ENCODE measurements around the gene FAM169A. TPM values are rescaled to one million over a fixed set of nuclear protein-coding genes. Genes with fewer than 3 reads are reported as not detected.
"Not testable (repeated sequence)": the region's sequence is repeated elsewhere in the genome, so short reads cannot be mapped to it uniquely, and the experiment has no call there.

The FAM169A gene
- total and polyA plus RNA-seq, 4 donors = 20.1 to 62.9 (median 31.4) TPM

- 100% methylated on average over 1 of the region's 2 CpGs for WGBS (ENCODE audit: insufficient coverage)
- no peaks in the 10 kb centered on the region for H3K27me3 ChIP-seq (ENCODE audit: control insufficient read depth, insufficient read depth, low read length)
- no peak overlapping the region for H3K4me3 ChIP-seq (ENCODE audit: low read depth, low read length)
- no peak overlapping the region for H3K27ac ChIP-seq (ENCODE audit: low read depth, low read length)
- H3K4me1 ChIP-seq (ENCODE audit: control insufficient read depth, insufficient read depth, low read length) = no peaks in the 10 kb centered on the region
- no peaks in the 10 kb centered on the region for H3K36me3 ChIP-seq (ENCODE audit: control insufficient read depth, insufficient read depth, low read length)
- peaks cover 3% of the 10 kb centered on the region for H3K9me3 ChIP-seq (ENCODE audit: control insufficient read depth, insufficient read depth, low read length)
- DNase-seq (ENCODE audit: low read depth in 4 of 6, low spot score in 6 of 6) = no peak
Observed at GRCh38 chr5:74894351-74894750, 28.2 kb upstream of the FAM169A start.

GRCh38 chr5:74892921-74893320 lies 26.7 kb upstream of the FAM169A start:
- WGBS (ENCODE audit: insufficient coverage) = 86% methylated on average over 1 of the region's 2 CpGs
- no peaks in the 10 kb centered on the region for H3K4me1 ChIP-seq (ENCODE audit: control insufficient read depth, insufficient read depth, low read length)
- DNase-seq (ENCODE audit: low read depth in 4 of 6, low spot score in 6 of 6) = no peak

GRCh38 chr5:74889523-74890105 lies 23.4 kb upstream of the FAM169A start:
- Histone ChIP-seq H3K9me3 (ENCODE audit: control insufficient read depth, insufficient read depth, low read length) (no peaks in the 10 kb centered on the region), H3K27ac (ENCODE audit: low read depth, low read length) (no peak overlapping the region), H3K27me3 (ENCODE audit: control insufficient read depth, insufficient read depth, low read length) (no peaks in the 10 kb centered on the region), H3K4me1 (ENCODE audit: control insufficient read depth, insufficient read depth, low read length) (no peaks in the 10 kb centered on the region), H3K36me3 (ENCODE audit: control insufficient read depth, insufficient read depth, low read length) (no peaks in the 10 kb centered on the region), H3K4me3 (ENCODE audit: low read depth, low read length) (no peak overlapping the region)
- WGBS (ENCODE audit: insufficient coverage) = no CpG with 5 or more reads among the region's 2 CpGs
- peak in 1 of 6 donors; percentile 9 for DNase-seq (ENCODE audit: low read depth in 4 of 6, low spot score in 6 of 6)

More at GRCh38 chr5:74892921-74893320, 26.7 kb upstream of the FAM169A start:
- Histone ChIP-seq H3K36me3 (ENCODE audit: control insufficient read depth, insufficient read depth, low read length) (no peaks in the 10 kb centered on the region), H3K9me3 (ENCODE audit: control insufficient read depth, insufficient read depth, low read length) (peaks cover 3% of the 10 kb centered on the region), H3K4me3 (ENCODE audit: low read depth, low read length) (no peak overlapping the region), H3K27me3 (ENCODE audit: control insufficient read depth, insufficient read depth, low read length) (no peaks in the 10 kb centered on the region), H3K27ac (ENCODE audit: low read depth, low read length) (no peak overlapping the region)

GRCh38 chr5:74888117-74888516 lies 21.9 kb upstream of the FAM169A start:
- H3K4me1 ChIP-seq (ENCODE audit: control insufficient read depth, insufficient read depth, low read length) = no peaks in the 10 kb centered on the region
- WGBS (ENCODE audit: insufficient coverage) = no CpG with 5 or more reads among the region's 4 CpGs
- no peak overlapping the region for H3K4me3 ChIP-seq (ENCODE audit: low read depth, low read length)
- no peak for DNase-seq (ENCODE audit: low read depth in 4 of 6, low spot score in 6 of 6)
- H3K27me3 ChIP-seq (ENCODE audit: control insufficient read depth, insufficient read depth, low read length) = no peaks in the 10 kb centered on the region
- no peaks in the 10 kb centered on the region for H3K36me3 ChIP-seq (ENCODE audit: control insufficient read depth, insufficient read depth, low read length)
- H3K9me3 ChIP-seq (ENCODE audit: control insufficient read depth, insufficient read depth, low read length) = no peaks in the 10 kb centered on the region
- H3K27ac ChIP-seq (ENCODE audit: low read depth, low read length) = no peak overlapping the region

GRCh38 chr5:74885170-74885569 lies 19.0 kb upstream of the FAM169A start:
- no peaks in the 10 kb centered on the region for H3K4me1 ChIP-seq (ENCODE audit: control insufficient read depth, insufficient read depth, low read length)
- no peak for DNase-seq (ENCODE audit: low read depth in 4 of 6, low spot score in 6 of 6)
- no peaks in the 10 kb centered on the region for H3K9me3 ChIP-seq (ENCODE audit: control insufficient read depth, insufficient read depth, low read length)
- H3K27ac ChIP-seq (ENCODE audit: low read depth, low read length) = no peak overlapping the region
- no peaks in the 10 kb centered on the region for H3K27me3 ChIP-seq (ENCODE audit: control insufficient read depth, insufficient read depth, low read length)
- H3K4me3 ChIP-seq (ENCODE audit: low read depth, low read length) = no peak overlapping the region
- H3K36me3 ChIP-seq (ENCODE audit: control insufficient read depth, insufficient read depth, low read length) = no peaks in the 10 kb centered on the region

- H3K27me3 ChIP-seq (ENCODE audit: control insufficient read depth, insufficient read depth, low read length); H3K4me1 ChIP-seq (ENCODE audit: control insufficient read depth, insufficient read depth, low read length); H3K4me3 ChIP-seq (ENCODE audit: low read depth, low read length); H3K9me3 ChIP-seq (ENCODE audit: control insufficient read depth, insufficient read depth, low read length); H3K27ac ChIP-seq (ENCODE audit: low read depth, low read length); DNase-seq (ENCODE audit: low read depth in 4 of 6, low spot score in 6 of 6); H3K36me3 ChIP-seq (ENCODE audit: control insufficient read depth, insufficient read depth, low read length): not testable (repeated sequence)
- WGBS (ENCODE audit: insufficient coverage) = 40% methylated on average over 2 of the region's 10 CpGs
Observed at GRCh38 chr5:74882379-74883134, 16.4 kb upstream of the FAM169A start.

GRCh38 chr5:74877624-74878304 lies 11.6 kb upstream of the FAM169A start:
- Histone ChIP-seq H3K27ac (ENCODE audit: low read depth, low read length) (no peak overlapping the region), H3K4me1 (ENCODE audit: control insufficient read depth, insufficient read depth, low read length) (peaks cover 10% of the 10 kb centered on the region), H3K9me3 (ENCODE audit: control insufficient read depth, insufficient read depth, low read length) (no peaks in the 10 kb centered on the region), H3K4me3 (ENCODE audit: low read depth, low read length) (no peak overlapping the region), H3K36me3 (ENCODE audit: control insufficient read depth, insufficient read depth, low read length) (no peaks in the 10 kb centered on the region), H3K27me3 (ENCODE audit: control insufficient read depth, insufficient read depth, low read length) (no peaks in the 10 kb centered on the region)
- no CpG with 5 or more reads among the region's 4 CpGs for WGBS (ENCODE audit: insufficient coverage)
- DNase-seq (ENCODE audit: low read depth in 4 of 6, low spot score in 6 of 6) = peak in 5 of 6 donors; percentile 23 to 83 (median 33)

GRCh38 chr5:74875994-74876791 lies 10.0 kb upstream of the FAM169A start:
- peaks cover 10% of the 10 kb centered on the region for H3K4me1 ChIP-seq (ENCODE audit: control insufficient read depth, insufficient read depth, low read length)
- WGBS (ENCODE audit: insufficient coverage) = 57% methylated on average over 6 of the region's 7 CpGs
- no peak overlapping the region for H3K4me3 ChIP-seq (ENCODE audit: low read depth, low read length)
- H3K27me3 ChIP-seq (ENCODE audit: control insufficient read depth, insufficient read depth, low read length) = no peaks in the 10 kb centered on the region
- H3K36me3 ChIP-seq (ENCODE audit: control insufficient read depth, insufficient read depth, low read length) = no peaks in the 10 kb centered on the region
- H3K27ac ChIP-seq (ENCODE audit: low read depth, low read length) = no peak overlapping the region
- no peaks in the 10 kb centered on the region for H3K9me3 ChIP-seq (ENCODE audit: control insufficient read depth, insufficient read depth, low read length)
- peak in 2 of 6 donors; percentile 8 to 16 for DNase-seq (ENCODE audit: low read depth in 4 of 6, low spot score in 6 of 6)

- WGBS (ENCODE audit: insufficient coverage) = 100% methylated on average over 1 of the region's 3 CpGs
- Histone ChIP-seq H3K27ac (ENCODE audit: low read depth, low read length) (no peak overlapping the region), H3K36me3 (ENCODE audit: control insufficient read depth, insufficient read depth, low read length) (no peaks in the 10 kb centered on the region), H3K27me3 (ENCODE audit: control insufficient read depth, insufficient read depth, low read length) (no peaks in the 10 kb centered on the region), H3K9me3 (ENCODE audit: control insufficient read depth, insufficient read depth, low read length) (no peaks in the 10 kb centered on the region), H3K4me3 (ENCODE audit: low read depth, low read length) (no peak overlapping the region), H3K4me1 (ENCODE audit: control insufficient read depth, insufficient read depth, low read length) (peaks cover 10% of the 10 kb centered on the region)
- no peak for DNase-seq (ENCODE audit: low read depth in 4 of 6, low spot score in 6 of 6)
Observed at GRCh38 chr5:74873525-74874249, 7.5 kb upstream of the FAM169A start.
